Heart left ventricle (tissue), 16 donors: ENCODE data around the gene BEAN1. TPM values are rescaled to one million over a fixed set of nuclear protein-coding genes. Genes with fewer than 3 reads are reported as not detected.

Source experiments
- ATAC-seq, 4 donors: fragments of 200-7000 bp; cut with Tn5 transposase; one replicate each; pipeline ENCODE4 v1.9.1; 2020 to 2022; ENCODE audit warnings: moderate library complexity in 4 of 4, mild to moderate bottlenecking in 3 of 4, moderate number of reproducible peaks in 1 of 4
- DNase-seq, 5 donors: peaks; one replicate each; pipeline ENCODE4 v3.0.0-alpha.2; 2020
- H3K27ac ChIP-seq, 12 donors: fragments of 200-600 bp; sonication (generic) in 4 of 12; one replicate each; pipeline versions ENCODE4 v1.5.0 to v1.8.0; 2016 to 2022; ENCODE audit warnings: mild to moderate bottlenecking in 2 of 12
- H3K27me3 ChIP-seq, 9 donors: fragments of 200-600 bp; sonication (generic) in 2 of 9; one replicate each; pipeline versions ENCODE4 v1.5.1 to v1.8.0; 2016 to 2022; ENCODE audit warnings: mild to moderate bottlenecking in 3 of 9
- H3K36me3 ChIP-seq, 9 donors: fragments of 200-600 bp; sonication (generic) in 2 of 9; one replicate each; pipeline versions ENCODE4 v1.5.0 to v1.8.0; 2018 to 2022; ENCODE audit warnings: mild to moderate bottlenecking in 2 of 9
- H3K4me1 ChIP-seq, 12 donors: fragments of 200-600 bp; sonication (generic) in 4 of 12; one replicate each; pipeline versions ENCODE4 v1.5.0 to v1.8.0; 2016 to 2022; ENCODE audit warnings: mild to moderate bottlenecking in 3 of 12
- H3K4me3 ChIP-seq, 12 donors: fragments of 200-600 bp; sonication (generic) in 4 of 12; one replicate each; pipeline versions ENCODE4 v1.5.0 to v1.8.0; 2017 to 2022; ENCODE audit warnings: mild to moderate bottlenecking in 9 of 12, moderate library complexity in 4 of 12
- H3K9me3 ChIP-seq, 12 donors: fragments of 200-600 bp; sonication (generic) in 4 of 12; one replicate each; pipeline versions ENCODE4 v1.5.0 to v1.8.0; 2016 to 2022; ENCODE audit warnings: mild to moderate bottlenecking in 1 of 12
- POLR2A ChIP-seq, 2 donors: fragments of 450-650 bp; IDR thresholded peaks; one replicate each; pipeline ENCODE4 v1.6.1; 2017; ENCODE audit warnings: antibody characterized with exemption in 2 of 2, mild to moderate bottlenecking in 2 of 2, moderate library complexity in 2 of 2
- WGBS, 4 donors: extraction: QIAGEN DNeasy Blood & Tissue Kit in 2 of 4; methylation state at CpG; one replicate each; pipeline versions ENCODE4 v1.1.5 to v1.1.7; 2013 to 2018; 5-methylcytosine and 5-hydroxymethylcytosine counted together
- intact Hi-C, 10 donors: fragments of 100-400 bp; cut with DNase I; formaldehyde crosslinking; loops; one replicate each; pipeline versions ENCODE4 v1.11.1 to v1.14.2; 2022
- polyA plus RNA-seq, 2 donors: library from polyadenylated mRNA; stranded (reverse); fragments of 200-250 nt; gene quantifications; one replicate each; pipeline ENCODE4 v1.2.3, GENCODE V29; 2013
- total RNA-seq, 9 donors: library from RNA; depleted of rRNA in 2 of 9; stranded (reverse); fragments of >200 nt in 2 of 9; fragmentation: NEBNext Ultra II Directional in 3 of 9; extraction: Animal tissue kit (Norgen Biotek cat#: 25700) in 3 of 9; gene quantifications; one replicate each; pipeline versions ENCODE4 v1.1.0 to v1.2.4, GENCODE V29; 2016 to 2023
- TF ChIP-seq, protein P1 (sequence below), 12 donors: fragments of 200-600 bp; sonication (generic) in 4 of 12; IDR thresholded peaks; one replicate each; pipeline versions ENCODE4 v1.5.0 to v1.8.0; 2018 to 2022; ENCODE audit warnings: antibody characterized with exemption in 12 of 12, mild to moderate bottlenecking in 5 of 12
- donor health status: ischemic (EF 13 %, LVEDD 7.1; RV severe dilation, severe dysfunction).
- donor health status: healthy with polysubstance abuse.
- donor health status: DM: no; HTN: yes; CAD: no.
- donor health status: DM: no; HTN: no; CAD: no.
- donor health status: ischemic (EF 25% LVEDD 6.9; RV normal size, moderate dysfunction).
- donor health status: ischemic (EF 25% LVEDD 5.7; RV mildly dilated, moderate dysfunction).
- donor health status: healthy.
- donor health status: DM: yes; HTN: yes; CAD: no.
- donor health status: ischemic (EF 35%, LVEDD 5.7; RV mildly dilated, moderate dysfunction).
- donor health status: nonischemic (EF 11% LVEDD 7.7; RV severe dilation, severe dysfunction).
- donor health status: DM: yes; HTN: yes; CAD: no.
- donor health status: PGD.
- donor health status: ischemic (EF 29% LVEDD 5.4; RV normal size, mild dysfunction).
- donor health status: nonischemic (EF 23%, LVEDD 6.1; RV moderate dilation, normal function).

The BEAN1 gene
- total and polyA plus RNA-seq, 11 donors: 0.30 to 8.8 (median 1.5) TPM

DNA sequence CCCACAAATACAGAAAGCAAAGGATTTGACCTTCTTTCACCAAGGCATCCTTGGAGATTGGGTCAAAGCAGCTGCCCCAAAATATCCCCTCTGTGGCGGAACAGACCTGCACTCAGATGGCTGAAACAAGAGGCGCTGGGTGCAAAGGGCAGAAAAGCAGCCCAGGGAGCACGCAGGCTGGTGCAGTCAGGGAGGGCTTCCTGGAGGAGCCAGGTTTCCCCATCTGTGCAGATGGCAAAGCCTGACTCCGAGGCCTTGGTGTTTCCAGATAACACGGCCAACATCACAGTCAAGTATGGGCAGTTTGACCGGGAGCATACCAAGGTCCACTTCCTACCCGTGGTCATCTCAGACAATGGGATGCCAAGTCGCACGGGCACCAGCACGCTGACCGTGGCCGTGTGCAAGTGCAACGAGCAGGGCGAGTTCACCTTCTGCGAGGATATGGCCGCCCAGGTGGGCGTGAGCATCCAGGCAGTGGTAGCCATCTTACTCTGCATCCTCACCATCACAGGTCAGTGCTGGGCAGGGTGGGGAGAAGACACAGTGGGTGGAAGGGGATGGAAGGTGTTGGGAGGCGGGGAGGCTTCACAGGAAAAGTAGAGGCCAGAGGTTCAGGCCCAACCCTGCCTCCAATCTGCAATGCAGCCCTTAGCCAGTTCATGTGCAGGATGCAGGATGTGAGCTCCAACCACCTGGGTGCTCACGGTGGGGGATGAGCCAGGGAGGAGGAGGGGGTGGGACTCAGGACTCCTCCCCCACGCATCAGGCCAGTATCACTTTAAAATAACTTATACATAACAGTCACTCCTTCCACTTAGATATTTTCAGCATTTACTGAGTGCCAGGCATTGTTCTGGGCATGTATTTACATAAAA, 26.4 kb upstream of the BEAN1 start:
- Histone ChIP-seq H3K27ac (peak overlapping the region in 10 of 12 donors; percentile 7 to 80 (median 60)), H3K27me3 (no peaks in the 10 kb centered on the region), H3K36me3 (peaks cover 0 to 67% (median 20%) of the 10 kb centered on the region in 9 donors), H3K4me1 (peaks cover 0 to 33% (median 13%) of the 10 kb centered on the region in 12 donors), H3K9me3 (peaks cover 0 to 6% (median 0%) of the 10 kb centered on the region in 12 donors), H3K4me3 (no peak overlapping the region)
- ATAC-seq (no peak), DNase-seq (no peak)
- 76 to 85% (median 84%) methylated on average over 17 to 20 of the region's 20 CpGs for WGBS, 4 donors
- no peak for TF ChIP-seq POLR2A (IDR thresholded peaks at IDR 0.05)
- TF ChIP-seq, protein P1, sequence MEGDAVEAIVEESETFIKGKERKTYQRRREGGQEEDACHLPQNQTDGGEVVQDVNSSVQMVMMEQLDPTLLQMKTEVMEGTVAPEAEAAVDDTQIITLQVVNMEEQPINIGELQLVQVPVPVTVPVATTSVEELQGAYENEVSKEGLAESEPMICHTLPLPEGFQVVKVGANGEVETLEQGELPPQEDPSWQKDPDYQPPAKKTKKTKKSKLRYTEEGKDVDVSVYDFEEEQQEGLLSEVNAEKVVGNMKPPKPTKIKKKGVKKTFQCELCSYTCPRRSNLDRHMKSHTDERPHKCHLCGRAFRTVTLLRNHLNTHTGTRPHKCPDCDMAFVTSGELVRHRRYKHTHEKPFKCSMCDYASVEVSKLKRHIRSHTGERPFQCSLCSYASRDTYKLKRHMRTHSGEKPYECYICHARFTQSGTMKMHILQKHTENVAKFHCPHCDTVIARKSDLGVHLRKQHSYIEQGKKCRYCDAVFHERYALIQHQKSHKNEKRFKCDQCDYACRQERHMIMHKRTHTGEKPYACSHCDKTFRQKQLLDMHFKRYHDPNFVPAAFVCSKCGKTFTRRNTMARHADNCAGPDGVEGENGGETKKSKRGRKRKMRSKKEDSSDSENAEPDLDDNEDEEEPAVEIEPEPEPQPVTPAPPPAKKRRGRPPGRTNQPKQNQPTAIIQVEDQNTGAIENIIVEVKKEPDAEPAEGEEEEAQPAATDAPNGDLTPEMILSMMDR (IDR thresholded peaks at IDR 0.05): no peak
- intact Hi-C loops: loop anchor here in 9 of 10 donors (5.0 to 10.0 kb wide), 5 partner anchors 38 to 464 kb away; partner anchors contain the start of genes CMTM3 (in 3 of the 9) and DYNC1LI2 (in 1 of the 9)

DNA sequence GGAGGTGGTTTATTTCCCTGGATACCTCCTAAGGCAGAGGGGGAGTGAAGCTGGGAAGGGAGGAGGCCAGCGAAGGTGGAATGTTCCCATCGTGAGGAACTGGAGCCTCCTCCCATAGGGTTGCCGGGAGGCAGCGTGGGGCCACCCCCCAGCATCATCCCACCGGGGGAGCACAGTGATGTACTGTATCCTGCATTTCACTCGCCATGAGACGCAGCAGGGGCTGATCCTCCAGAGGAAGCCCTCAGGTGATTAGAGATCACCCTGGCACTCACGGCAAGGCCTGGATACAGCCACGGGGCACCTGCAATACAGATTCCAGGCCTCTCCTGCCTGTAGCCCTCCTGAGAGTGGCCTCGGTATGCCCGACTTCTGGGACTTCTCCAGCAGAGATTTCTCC, 25.5 kb upstream of the BEAN1 start:
- intact Hi-C loops: loop anchor here in 9 of 10 donors (5.0 to 10.0 kb wide), 5 partner anchors 39 to 463 kb away; partner anchors contain the start of genes CMTM3 (in 3 of the 9) and DYNC1LI2 (in 1 of the 9)
- peaks cover 0 to 58% (median 15%) of the 10 kb centered on the region in 9 donors for H3K36me3 ChIP-seq

DNA sequence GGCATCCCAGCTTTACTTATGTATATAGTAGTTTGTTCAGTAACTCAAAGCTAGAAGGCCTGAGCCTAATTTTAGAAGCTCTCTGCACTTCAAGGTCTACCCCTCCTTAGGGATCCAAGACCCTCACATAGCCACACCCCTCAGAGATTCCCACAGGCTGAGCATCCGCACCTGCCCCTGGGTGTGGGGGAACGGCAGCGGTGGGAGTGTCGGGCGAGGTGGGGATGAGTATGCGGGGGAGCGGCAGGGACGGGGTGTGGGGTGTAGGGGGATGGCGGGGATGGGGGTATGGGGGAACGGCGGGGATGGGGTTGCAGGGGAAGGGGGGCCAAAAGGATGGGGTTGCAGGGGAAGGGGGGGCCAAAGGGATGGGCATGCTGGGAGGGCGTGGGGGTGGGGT, 24.9 kb upstream of the BEAN1 start:
- H3K36me3 ChIP-seq: peaks cover 0 to 53% (median 15%) of the 10 kb centered on the region in 9 donors
- TF ChIP-seq, protein P1 (IDR thresholded peaks at IDR 0.05): no peak
- TF ChIP-seq POLR2A (IDR thresholded peaks at IDR 0.05): no peak
- no peak for ATAC-seq
- DNase-seq: no peak
- 84 to 100% (median 90%) methylated on average over 9 to 12 of the region's 12 CpGs for WGBS, 4 donors
- H3K27ac ChIP-seq: peak overlapping the region in 1 of 12 donors; percentile 29
- intact Hi-C loops: loop anchor here in 9 of 10 donors (5.0 to 10.0 kb wide), 5 partner anchors 40 to 463 kb away; partner anchors contain the start of genes CMTM3 (in 3 of the 9) and DYNC1LI2 (in 1 of the 9)
- H3K4me3 ChIP-seq: no peak overlapping the region
- peaks cover 0 to 6% (median 0%) of the 10 kb centered on the region in 12 donors for H3K9me3 ChIP-seq
- peaks cover 1 to 39% (median 16%) of the 10 kb centered on the region in 12 donors for H3K4me1 ChIP-seq
- no peaks in the 10 kb centered on the region for H3K27me3 ChIP-seq

More for the DNA sequence above, 25.5 kb upstream of the BEAN1 start:
- 76 to 80% (median 79%) methylated on average over 10 to 11 of the region's 11 CpGs for WGBS, 4 donors
- no peak overlapping the region for H3K4me3 ChIP-seq
- ATAC-seq (no peak), DNase-seq (no peak)
- H3K27me3 ChIP-seq: no peaks in the 10 kb centered on the region
- H3K9me3 ChIP-seq: peaks cover 0 to 6% (median 0%) of the 10 kb centered on the region in 12 donors
- peaks cover 0 to 33% (median 13%) of the 10 kb centered on the region in 12 donors for H3K4me1 ChIP-seq
- H3K27ac ChIP-seq: peak overlapping the region in 7 of 12 donors; percentile 9 to 80 (median 30)
- TF ChIP-seq, protein P1 (IDR thresholded peaks at IDR 0.05): no peak
- no peak for TF ChIP-seq POLR2A (IDR thresholded peaks at IDR 0.05)
